C4-2B (cell line): ENCODE results near the gene CTCFL.

Experiments
- ZFX ChIP-seq: fragments of 450-650 bp; IDR thresholded peaks from 2 replicates; pipeline ENCODE4 v1.6.1; 2017
- TF ChIP-seq, protein P1 (sequence below): fragments of 450-650 bp; conservative IDR thresholded peaks from 2 replicates; pipeline ENCODE4 v1.5.1; 2017; ENCODE audit warnings: mild to moderate bottlenecking

DNA sequence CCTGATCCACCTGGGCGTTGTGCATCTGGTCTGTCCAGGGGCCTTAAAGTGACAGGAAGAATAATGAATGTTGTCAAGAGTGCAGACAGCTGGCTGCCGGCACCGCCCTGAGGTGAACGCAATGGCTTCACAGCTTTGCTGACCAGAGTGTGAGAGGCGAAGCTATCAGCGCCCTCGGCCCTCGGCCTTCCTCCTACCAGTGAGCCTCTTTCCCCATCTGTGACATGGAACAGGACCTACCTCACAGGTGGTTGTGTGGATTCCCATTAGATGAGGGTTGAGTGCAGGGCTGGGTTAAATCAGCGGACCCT is 54.8 kb downstream of the CTCFL start:
- TF ChIP-seq, protein P1, sequence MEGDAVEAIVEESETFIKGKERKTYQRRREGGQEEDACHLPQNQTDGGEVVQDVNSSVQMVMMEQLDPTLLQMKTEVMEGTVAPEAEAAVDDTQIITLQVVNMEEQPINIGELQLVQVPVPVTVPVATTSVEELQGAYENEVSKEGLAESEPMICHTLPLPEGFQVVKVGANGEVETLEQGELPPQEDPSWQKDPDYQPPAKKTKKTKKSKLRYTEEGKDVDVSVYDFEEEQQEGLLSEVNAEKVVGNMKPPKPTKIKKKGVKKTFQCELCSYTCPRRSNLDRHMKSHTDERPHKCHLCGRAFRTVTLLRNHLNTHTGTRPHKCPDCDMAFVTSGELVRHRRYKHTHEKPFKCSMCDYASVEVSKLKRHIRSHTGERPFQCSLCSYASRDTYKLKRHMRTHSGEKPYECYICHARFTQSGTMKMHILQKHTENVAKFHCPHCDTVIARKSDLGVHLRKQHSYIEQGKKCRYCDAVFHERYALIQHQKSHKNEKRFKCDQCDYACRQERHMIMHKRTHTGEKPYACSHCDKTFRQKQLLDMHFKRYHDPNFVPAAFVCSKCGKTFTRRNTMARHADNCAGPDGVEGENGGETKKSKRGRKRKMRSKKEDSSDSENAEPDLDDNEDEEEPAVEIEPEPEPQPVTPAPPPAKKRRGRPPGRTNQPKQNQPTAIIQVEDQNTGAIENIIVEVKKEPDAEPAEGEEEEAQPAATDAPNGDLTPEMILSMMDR: no peak
- TF ChIP-seq ZFX: no peak
